Spinal cord (tissue), 10 donors: Measurements from ENCODE around the gene HK2. TPM values are rescaled to one million over a fixed set of nuclear protein-coding genes. Genes with fewer than 3 reads are reported as not detected.

Experiments
- DNase-seq, 6 donors: peaks; one replicate each; pipeline versions ENCODE4 v3.0.0 to v3.0.0-alpha.2; 2013 to 2015; ENCODE audit warnings: low spot score in 6 of 6, low read depth in 4 of 6
- H3K27ac ChIP-seq: one replicate; pipeline ENCODE4 v1.5.1; 2013; ENCODE audit warnings: low read depth, low read length, control low read depth
- H3K27me3 ChIP-seq: one replicate; pipeline ENCODE4 v1.6.1; 2013; ENCODE audit warnings: low read length; ENCODE audit not compliant: control insufficient read depth, insufficient read depth
- H3K36me3 ChIP-seq: one replicate; pipeline ENCODE4 v1.6.1; 2013; ENCODE audit warnings: low read length; ENCODE audit not compliant: control insufficient read depth, insufficient read depth
- H3K4me1 ChIP-seq: one replicate; pipeline ENCODE4 v1.6.1; 2013; ENCODE audit warnings: low read length; ENCODE audit not compliant: control insufficient read depth, insufficient read depth
- H3K4me3 ChIP-seq: one replicate; pipeline ENCODE4 v1.5.1; 2013; ENCODE audit warnings: low read depth, low read length, control low read depth
- H3K9me3 ChIP-seq: one replicate; pipeline ENCODE4 v1.6.1; 2013; ENCODE audit warnings: low read length; ENCODE audit not compliant: control insufficient read depth, insufficient read depth
- WGBS: methylation state at CpG from one replicate; pipeline ENCODE4 v1.1.5; 2013; ENCODE audit warnings: missing lambda C conversion rate; ENCODE audit not compliant: insufficient coverage; 5-methylcytosine and 5-hydroxymethylcytosine counted together
- polyA plus RNA-seq, 2 donors: library from polyadenylated mRNA; unstranded; fragments of 120-200 nt; gene quantifications; one replicate each; pipeline ENCODE4 v1.2.1, GENCODE V29; 2013; ENCODE audit not compliant: insufficient read length in 2 of 2
- total RNA-seq, 2 donors: library from RNA; depleted of rRNA in 1 of 2; stranded (reverse); fragments of 120-200 nt in 1 of 2; fragments of >200 nt in 1 of 2; gene quantifications; one replicate each; pipeline versions ENCODE4 v1.2.3 to v1.2.4, GENCODE V29; 2013 to 2014
- donor health status: healthy.

HK2 gene
- total and polyA plus RNA-seq, 4 donors, result 7.8 to 10.8 (median 10.3) TPM

DNA sequence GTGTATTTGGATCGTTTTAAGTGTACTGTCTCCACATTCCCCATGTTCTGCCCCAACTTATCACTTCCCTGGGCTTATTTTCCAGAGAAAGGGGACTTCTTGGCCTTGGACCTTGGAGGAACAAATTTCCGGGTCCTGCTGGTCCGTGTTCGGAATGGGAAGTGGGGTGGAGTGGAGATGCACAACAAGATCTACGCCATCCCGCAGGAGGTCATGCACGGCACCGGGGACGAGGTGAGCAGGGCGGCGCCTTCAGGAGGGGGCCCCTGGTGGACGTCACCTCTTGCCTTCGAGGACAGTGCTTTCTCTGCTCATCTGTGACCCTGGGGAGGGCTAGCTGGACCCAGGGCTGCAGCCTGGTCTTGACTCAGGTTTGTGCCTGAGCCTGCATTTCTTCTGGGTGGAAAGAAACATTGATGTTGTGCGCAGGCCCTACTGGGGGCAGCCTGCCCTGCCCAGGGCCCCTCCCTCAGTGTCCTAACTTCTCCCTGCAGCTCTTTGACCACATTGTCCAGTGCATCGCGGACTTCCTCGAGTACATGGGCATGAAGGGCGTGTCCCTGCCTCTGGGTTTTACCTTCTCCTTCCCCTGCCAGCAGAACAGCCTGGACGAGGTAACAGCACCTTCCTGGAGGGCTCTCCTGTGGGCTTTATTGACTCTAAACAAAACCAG lies 47.8 kb downstream of the HK2 start:
- Histone ChIP-seq H3K9me3 (no peaks in the 10 kb centered on the region), H3K36me3 (peaks cover 31% of the 10 kb centered on the region), H3K4me3 (no peak overlapping the region), H3K27ac (no peak overlapping the region), H3K4me1 (no peaks in the 10 kb centered on the region), H3K27me3 (no peaks in the 10 kb centered on the region)
- DNase-seq, result no peak
- 97% methylated on average over 18 of the region's 19 CpGs for WGBS

DNA sequence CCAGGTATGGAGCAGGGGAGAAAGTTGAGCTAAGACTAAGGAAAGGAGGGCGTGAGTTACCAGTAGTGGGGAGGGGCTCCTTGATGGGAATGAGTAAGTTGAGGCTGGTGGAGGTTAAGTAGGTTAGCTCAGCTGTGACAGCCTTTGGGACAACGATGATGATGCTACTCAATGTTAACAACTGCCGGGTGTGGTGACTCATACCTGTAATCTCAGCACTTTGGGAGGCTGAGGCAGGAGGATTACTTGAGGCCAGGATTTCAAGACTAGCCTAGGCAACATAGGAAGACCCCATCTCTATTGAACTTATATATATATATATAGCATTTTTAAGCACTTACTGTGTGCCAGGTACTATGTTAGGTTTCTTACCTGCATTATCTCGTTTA lies 48.4 kb downstream of the HK2 start:
- no peak for DNase-seq
- 100% methylated on average over 1 of the region's 4 CpGs for WGBS
- Histone ChIP-seq H3K9me3 (no peaks in the 10 kb centered on the region), H3K4me1 (no peaks in the 10 kb centered on the region), H3K36me3 (peaks cover 26% of the 10 kb centered on the region), H3K4me3 (no peak overlapping the region), H3K27me3 (no peaks in the 10 kb centered on the region), H3K27ac (no peak overlapping the region)

DNA sequence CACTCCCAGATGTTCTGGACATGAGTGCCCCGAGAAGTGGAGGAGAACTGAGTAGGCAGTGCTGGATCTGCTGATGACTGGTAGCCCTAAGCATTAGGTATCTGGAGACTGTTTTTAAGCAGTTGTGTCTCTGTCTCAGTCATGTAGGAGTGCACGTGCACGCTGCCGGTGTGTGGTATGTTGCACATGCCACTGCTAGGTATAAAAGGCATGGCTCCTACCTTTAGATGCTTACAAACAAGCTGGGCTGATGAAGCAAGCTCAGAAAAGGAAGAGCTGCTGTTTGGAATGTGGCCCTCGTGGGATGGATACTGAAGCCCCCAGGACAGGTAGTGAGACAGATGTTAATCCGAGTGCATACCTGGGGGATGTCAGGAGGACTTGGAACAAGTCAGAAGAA lies 49.1 kb downstream of the HK2 start:
- no peaks in the 10 kb centered on the region for H3K27me3 ChIP-seq
- peaks cover 26% of the 10 kb centered on the region for H3K36me3 ChIP-seq

DNA sequence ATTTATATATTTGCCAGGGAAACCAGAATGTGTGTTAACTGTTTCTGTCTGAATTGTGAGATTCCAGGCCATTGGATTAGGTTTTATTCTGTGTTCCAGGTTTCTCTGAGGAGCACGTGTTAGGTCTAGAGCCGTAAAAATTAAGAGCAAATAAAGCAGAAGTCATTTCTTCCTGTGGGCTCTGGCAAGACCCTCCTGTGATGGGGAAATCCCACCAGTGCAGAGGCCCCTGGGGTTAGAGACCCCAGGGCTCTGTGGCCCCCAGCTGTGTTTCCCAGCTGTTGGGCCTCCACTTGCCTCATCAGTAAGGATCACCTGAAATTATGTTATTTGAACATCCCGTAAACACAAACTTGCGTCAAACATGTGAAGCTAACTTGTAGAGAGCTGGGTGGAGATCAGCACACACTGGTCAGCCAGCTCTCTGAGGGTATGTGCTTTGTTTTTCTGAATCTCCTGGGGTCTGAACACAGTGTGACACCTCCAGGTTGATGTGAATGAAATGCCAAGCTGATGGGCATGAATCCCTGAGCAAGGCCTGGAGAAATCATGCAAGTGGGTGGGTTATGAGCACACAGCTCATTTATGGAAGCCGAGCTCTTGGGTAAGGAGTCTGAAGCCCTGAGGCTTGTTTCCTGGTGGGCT lies 50.3 kb downstream of the HK2 start:
- Histone ChIP-seq H3K9me3 (no peaks in the 10 kb centered on the region), H3K27me3 (no peaks in the 10 kb centered on the region), H3K4me1 (no peaks in the 10 kb centered on the region), H3K36me3 (peaks cover 22% of the 10 kb centered on the region), H3K4me3 (no peak overlapping the region), H3K27ac (no peak overlapping the region)
- 97% methylated on average over 5 of the region's 5 CpGs for WGBS
- no peak for DNase-seq

More for the DNA sequence above, 49.1 kb downstream of the HK2 start:
- DNase-seq, result no peak
- H3K27ac ChIP-seq, result no peak overlapping the region
- no peak overlapping the region for H3K4me3 ChIP-seq
- no peaks in the 10 kb centered on the region for H3K9me3 ChIP-seq
- WGBS, result 97% methylated on average over 6 of the region's 6 CpGs
- H3K4me1 ChIP-seq, result no peaks in the 10 kb centered on the region

DNA sequence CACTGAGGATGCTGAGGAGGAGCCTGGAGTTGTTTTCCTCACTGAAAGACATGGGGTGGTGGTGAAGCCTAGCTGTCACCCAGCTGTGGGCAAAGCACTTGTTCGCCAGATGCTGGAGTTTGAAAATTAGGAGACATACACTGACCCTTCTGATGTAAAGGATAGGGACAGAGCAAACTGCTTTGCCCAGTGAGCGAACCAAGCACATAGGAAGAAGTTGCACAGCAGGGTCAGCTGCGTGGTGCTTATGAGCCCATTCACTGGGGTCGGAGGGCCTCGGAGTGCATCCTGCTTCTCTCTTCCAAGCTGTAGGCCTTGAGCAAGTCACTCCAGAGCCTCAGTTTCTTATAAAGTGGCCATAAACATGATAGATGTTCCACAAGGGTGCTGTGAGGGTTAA lies 50.9 kb downstream of the HK2 start:
- no peak for DNase-seq
- no peak overlapping the region for H3K27ac ChIP-seq
- 100% methylated on average over 5 of the region's 5 CpGs for WGBS
- H3K9me3 ChIP-seq, result no peaks in the 10 kb centered on the region
- H3K4me1 ChIP-seq, result no peaks in the 10 kb centered on the region
- H3K27me3 ChIP-seq, result no peaks in the 10 kb centered on the region
- H3K4me3 ChIP-seq, result no peak overlapping the region
- peaks cover 22% of the 10 kb centered on the region for H3K36me3 ChIP-seq

DNA sequence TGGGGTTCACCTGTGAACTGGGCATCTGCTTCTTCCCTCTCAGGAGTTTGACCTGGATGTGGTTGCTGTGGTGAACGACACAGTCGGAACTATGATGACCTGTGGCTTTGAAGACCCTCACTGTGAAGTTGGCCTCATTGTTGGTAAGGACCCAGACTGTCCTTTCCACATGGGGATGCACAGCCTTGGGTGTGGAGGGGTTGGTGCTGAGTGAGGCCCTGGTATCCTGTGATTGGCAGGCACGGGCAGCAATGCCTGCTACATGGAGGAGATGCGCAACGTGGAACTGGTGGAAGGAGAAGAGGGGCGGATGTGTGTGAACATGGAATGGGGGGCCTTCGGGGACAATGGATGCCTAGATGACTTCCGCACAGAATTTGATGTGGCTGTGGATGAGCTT lies 52.3 kb downstream of the HK2 start:
- Histone ChIP-seq H3K27ac (no peak overlapping the region), H3K9me3 (no peaks in the 10 kb centered on the region), H3K4me1 (no peaks in the 10 kb centered on the region), H3K36me3 (peaks cover 18% of the 10 kb centered on the region), H3K4me3 (no peak overlapping the region), H3K27me3 (no peaks in the 10 kb centered on the region)
- no peak for DNase-seq
- WGBS, result 84% methylated on average over 8 of the region's 8 CpGs

DNA sequence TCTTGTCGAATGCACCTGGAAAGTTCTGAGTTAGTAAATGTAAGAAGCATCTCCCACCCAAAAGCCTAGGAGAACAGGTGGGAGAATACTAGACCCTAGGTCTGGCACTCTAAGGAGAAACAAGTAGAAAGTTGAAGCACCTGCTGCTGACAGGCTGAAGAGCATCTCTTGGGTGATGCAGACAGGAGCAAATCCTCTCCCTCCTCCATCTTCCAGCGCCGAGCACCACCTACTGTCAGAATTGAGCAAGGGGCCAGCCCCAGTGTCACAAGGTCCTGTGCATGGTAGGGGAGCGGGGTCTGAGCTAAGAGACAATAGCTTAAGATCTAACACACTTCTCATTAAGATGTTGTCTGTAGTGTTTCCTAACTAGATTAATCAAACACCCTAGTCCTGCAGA lies 52.9 kb downstream of the HK2 start:
- no peaks in the 10 kb centered on the region for H3K27me3 ChIP-seq
- no peak overlapping the region for H3K4me3 ChIP-seq
- WGBS, result no CpG with 5 or more reads among the region's 4 CpGs
- H3K27ac ChIP-seq, result no peak overlapping the region
- no peaks in the 10 kb centered on the region for H3K9me3 ChIP-seq
- DNase-seq, result no peak
- no peaks in the 10 kb centered on the region for H3K4me1 ChIP-seq
- peaks cover 15% of the 10 kb centered on the region for H3K36me3 ChIP-seq

DNA sequence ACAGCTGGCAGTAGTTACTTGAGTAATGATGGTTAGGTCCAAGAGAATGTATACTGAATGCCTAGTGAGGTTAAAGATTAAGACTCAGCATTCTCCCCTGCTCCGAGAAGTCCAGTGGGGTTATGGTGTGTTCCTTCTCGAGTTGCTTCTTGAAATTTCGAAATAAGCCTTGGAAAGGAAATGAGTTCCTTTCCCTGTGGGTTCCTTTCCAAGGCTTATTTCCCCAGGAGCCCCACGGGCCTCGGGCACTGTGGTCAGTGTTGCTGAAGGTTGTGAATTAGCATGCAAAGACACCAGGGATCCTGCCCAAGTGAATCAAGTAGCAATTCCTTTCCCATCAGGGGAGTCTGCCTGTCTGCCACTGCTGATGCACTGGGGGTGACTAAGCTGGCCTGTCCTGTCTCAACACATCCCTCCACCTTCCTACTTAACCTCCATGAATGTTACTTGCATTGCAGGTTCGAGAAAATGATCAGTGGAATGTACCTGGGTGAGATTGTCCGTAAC lies 53.6 kb downstream of the HK2 start:
- 86% methylated on average over 5 of the region's 7 CpGs for WGBS
- H3K36me3 ChIP-seq, result peaks cover 13% of the 10 kb centered on the region
- H3K4me1 ChIP-seq, result no peaks in the 10 kb centered on the region
- no peaks in the 10 kb centered on the region for H3K9me3 ChIP-seq
- H3K4me3 ChIP-seq, result no peak overlapping the region
- no peak for DNase-seq
- H3K27ac ChIP-seq, result no peak overlapping the region
- no peaks in the 10 kb centered on the region for H3K27me3 ChIP-seq

DNA sequence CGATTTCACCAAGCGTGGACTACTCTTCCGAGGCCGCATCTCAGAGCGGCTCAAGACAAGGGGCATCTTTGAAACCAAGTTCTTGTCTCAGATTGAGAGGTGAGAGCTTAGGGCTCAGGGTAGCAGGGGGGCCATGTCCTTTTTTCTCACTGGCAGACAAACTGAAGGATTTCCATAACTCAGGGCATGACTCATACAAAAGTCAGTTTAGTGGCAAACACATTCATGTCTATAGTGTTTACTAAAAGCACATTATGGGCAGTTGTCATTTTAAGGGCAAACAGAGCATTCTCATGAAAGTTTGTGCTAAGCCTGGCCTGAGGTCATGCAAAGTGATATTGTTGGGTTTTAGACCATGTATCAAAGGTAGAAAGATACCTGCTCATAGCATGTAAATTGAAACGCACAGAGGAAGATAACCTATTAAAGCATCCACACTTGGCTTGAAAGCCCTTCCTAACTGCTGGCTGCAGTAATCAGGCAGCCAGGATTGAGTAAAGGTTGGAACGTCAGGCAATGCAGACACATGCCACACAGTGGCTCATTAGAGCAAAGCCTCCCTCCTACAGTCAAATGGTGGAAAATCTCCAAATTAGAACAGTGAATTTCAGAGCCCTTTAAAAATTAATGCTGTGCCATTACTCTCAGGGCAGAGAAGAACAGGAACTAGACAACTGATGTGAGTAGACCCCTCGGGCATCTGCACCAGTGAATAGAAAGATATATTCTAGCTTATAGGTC lies 54.2 kb downstream of the HK2 start:
- no peaks in the 10 kb centered on the region for H3K9me3 ChIP-seq
- H3K27ac ChIP-seq, result no peak overlapping the region
- no peak overlapping the region for H3K4me3 ChIP-seq
- no peaks in the 10 kb centered on the region for H3K4me1 ChIP-seq
- H3K27me3 ChIP-seq, result no peaks in the 10 kb centered on the region
- peak in 3 of 6 donors; percentile 7 to 84 (median 13) for DNase-seq
- peaks cover 13% of the 10 kb centered on the region for H3K36me3 ChIP-seq
- 98% methylated on average over 5 of the region's 8 CpGs for WGBS
